Inferior parietal cortex (tissue), 1 donor: Measurements from ENCODE around the gene TMPRSS2.

Source experiments
- DNase-seq: peaks from one replicate; pipeline ENCODE4 v3.0.0-alpha.2; 2016; ENCODE audit errors: extremely low spot score

TMPRSS2 gene

DNA sequence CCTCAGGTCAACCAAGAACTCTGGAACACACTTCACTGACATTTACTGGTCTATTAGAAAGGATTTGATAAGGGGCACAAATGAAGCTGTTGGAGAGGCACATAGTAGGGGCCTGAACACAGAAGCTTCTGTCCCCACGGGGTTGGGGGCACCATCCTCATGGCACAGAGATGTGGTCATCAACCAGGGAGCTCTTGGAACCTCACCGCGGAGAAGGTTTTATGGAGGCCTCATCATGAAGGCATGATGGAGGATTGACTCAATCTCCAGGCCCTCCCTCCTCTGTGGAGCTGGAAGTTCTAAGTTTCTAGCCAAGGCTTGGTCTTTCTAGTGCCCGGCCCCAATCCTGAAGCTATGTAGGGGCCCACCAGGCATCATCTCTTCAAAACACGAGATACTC lies 58.3 kb downstream of the TMPRSS2 start:
- DNase-seq, result no peak

DNA sequence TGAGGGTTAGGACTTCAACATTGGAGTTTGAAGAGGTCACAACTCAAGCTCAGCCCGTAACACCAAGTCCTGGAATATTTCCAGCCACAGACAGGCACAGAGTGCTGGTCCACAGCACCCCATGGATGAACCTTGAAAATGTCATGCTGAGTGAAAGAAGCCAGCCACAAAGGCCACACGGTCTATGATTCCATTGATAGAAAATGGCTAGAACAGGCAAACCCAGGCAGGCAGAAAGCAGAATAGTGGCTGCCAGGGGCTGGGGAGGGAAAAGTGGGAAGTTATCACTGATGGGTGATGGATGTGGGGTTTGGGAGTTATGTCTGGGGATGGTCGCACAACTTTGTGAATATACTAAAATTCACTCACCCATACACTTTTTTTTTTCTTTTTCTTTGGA lies 60.6 kb downstream of the TMPRSS2 start:
- DNase-seq, result no peak

DNA sequence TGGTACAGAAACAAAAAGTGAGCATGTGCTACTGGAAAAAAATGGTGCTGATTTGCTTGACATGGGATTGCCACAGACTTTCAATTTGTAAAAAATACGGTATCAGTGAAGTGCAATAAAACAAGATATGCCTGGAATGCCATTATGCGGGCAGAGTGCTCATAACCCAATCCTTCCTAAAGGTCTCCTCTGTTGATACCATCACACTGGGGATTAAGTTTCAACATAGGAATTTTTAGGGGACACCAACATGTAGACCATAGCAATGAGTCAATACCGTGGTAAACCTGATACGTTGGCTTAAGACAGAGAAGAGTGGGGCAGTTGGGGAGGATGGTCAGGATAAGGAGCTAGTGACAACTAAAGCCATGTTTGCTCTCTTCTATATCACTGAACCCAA lies 61.4 kb downstream of the TMPRSS2 start:
- no peak for DNase-seq

DNA sequence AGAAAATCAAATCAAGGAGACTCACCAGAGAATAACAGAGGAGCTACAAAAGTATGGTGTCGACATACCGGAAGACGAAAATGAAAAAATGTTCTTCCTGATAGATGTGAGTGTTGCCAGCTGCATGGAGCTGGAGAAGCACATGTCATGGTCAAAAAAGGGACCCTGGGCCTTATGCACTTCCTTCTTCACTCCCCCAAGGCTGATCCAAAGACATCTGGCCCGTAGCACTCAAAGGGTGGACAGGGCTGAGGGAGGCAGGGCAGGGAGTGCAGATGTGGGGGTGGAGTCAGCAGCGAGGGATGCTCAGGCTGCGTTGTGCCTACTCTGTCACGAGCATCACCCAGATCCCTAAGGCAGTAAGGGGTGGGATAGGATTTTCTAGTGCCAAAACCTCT lies 62.5 kb downstream of the TMPRSS2 start:
- DNase-seq, result no peak

DNA sequence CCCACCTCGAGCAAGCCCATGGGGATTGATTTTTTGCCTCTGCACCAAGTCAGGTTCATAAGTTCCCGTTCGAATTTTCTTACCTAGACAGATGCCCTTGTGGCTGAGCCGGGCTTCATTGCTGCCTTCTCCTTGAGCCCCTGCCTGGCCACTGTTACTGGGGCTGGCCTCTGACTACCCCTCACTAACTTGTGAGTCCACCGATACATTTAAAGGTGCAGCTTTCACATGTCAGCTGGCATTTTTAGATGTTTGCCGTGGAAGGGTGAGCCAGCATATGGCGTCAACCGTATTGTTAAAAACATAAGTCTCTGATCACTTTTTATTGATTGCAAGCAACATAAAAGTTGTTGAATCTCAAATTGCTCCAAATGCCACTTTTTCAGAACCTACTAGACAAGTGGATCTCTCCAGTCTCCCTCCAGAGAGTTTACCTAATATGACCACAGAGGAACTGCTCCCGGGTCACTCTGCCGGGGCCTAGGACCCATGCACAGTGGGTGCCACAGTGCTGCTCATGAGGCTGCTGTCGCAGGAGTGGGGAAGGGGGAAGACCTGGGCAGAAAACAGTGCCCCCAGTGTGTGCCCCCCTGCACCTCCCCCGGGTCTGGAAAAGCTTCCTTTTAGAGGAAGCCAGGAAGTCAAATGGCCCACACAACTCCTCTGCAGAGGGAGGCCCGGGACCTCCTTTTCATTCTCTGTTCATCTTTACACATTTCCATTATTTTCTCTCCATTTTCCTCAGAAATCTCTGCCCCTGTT lies 63.1 kb downstream of the TMPRSS2 start:
- DNase-seq, result no peak

DNA sequence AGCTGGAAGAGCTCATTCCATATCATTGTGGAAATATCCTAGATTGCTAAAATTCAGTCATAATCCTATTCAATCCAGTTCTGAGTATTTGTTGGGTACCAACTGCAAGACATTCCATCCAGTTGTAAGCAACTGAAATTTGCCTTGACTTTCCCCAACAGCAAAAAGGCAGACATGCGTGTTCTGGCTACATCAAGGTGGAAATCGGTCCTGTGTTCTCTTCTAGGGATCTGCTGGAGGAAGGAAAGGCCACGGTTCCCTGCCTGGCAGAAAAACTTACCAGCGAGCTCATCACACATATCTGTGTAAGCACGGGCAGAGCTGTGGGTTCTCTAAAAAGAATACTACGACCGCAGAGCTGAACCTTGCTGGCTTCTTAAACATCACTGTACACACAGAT lies 64.4 kb downstream of the TMPRSS2 start:
- no peak for DNase-seq

DNA sequence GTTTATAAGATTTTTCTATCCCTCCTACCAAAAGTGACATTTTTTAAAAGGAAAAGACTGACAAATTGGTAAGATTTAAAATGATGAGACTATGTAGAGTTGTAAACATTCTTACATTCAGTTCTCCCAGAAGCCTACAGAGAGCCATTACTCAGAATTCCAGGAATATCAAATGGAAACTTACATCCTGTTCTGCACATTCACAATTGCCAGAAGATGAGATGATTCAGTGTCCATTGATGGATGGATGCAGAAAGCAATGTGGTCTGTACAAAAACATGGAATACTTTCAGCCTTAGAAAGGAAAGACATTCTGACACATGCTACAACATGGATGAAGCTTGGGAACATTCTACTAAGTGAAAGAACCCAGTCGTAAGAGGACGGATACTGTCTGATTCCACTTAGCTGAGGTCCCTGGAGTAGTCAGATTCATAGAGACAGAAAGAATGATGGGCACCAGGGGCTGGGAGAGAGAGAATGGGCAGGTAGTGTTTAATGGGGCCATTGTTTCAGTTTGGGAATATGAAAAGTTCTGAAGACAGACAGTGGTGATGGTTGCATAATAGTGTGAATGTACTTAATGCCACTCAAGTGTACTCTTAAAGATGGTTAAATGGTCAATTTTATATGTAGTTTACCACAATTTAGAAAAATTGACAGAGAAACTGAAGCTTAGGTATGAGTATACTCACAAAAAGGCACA lies 65.3 kb downstream of the TMPRSS2 start:
- DNase-seq, result no peak

DNA sequence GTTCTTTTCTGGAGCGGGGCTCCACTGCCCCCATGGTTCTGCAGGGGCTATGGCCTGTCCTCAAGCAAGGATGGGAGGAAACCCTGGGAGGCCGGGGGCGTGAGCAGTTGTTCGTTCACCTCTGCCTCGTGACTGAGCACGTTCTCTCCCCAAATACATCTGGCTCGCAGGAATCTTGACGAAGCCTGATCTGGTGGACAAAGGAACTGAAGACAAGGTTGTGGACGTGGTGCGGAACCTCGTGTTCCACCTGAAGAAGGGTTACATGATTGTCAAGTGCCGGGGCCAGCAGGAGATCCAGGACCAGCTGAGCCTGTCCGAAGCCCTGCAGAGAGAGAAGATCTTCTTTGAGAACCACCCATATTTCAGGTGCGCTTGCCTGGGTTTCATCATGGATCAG lies 66.4 kb downstream of the TMPRSS2 start:
- DNase-seq, result no peak

DNA sequence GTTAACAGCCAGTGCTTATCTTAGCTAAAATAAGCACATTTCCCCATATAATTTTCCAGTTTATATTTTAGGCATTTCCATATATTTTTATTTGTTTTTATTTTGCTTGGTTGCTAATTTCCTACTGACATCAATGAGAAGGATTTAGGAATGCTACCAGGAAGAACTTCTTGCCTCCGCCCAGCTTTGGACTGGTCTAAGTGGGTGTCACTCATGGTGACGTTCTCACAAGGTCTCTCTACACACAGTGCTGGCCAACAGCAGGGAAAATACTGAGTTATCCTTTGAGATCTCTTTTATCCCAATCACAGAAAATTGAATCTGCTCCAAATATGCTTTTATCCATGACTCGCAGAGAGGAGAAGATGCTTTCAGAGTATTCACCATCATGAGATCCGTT lies 68.7 kb downstream of the TMPRSS2 start:
- no peak for DNase-seq

DNA sequence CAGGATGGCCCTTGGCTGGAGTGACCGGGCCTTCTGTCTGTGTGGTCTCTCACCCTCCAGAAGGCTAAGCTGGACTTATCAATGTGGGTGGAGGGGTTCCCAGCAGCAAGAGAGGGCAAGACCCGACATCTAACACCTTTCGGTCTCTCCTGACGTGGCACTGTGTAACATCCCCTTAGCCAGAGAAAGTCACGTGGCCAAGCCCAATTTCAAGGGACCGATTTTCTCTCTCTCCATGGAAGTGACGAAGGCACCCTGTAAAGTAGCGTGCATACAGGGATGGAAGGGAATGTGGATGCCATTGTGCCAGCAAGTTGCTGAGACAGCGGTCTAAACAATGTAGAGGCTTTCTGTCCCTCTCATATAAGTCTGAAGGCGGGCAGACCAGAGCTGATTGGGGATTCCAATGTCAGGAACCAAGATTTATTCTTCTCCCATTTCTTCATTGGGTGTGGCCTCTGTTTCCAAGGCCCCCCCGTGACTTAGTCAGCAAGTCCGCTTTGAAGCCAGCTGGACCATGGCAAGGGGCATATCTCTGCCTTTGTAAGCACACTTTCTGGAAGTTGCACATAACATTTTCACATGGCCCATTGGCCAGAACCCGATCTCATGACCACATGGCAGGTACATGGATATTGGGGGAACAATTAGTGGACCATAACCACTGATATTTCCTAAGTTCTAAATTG lies 69.4 kb downstream of the TMPRSS2 start:
- no peak for DNase-seq

DNA sequence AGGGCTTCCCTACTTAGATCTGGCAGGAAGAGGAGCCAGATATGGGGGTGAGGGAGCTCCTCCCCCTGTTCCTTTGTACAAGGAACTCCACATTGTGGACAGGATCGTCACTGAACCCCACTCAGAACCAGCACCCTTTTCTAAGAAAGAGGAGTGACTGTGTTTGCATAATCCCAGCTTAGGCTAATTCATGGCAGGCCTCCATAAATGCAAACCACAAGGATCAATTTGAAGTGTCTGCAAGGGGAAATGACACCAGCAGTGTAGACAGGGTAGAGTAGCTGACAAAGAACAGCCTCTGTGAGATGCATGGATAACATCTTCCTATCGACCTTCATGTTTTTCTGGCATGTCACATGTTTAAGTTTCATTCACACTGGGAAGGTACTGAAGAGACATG lies 70.2 kb downstream of the TMPRSS2 start:
- DNase-seq, result no peak

DNA sequence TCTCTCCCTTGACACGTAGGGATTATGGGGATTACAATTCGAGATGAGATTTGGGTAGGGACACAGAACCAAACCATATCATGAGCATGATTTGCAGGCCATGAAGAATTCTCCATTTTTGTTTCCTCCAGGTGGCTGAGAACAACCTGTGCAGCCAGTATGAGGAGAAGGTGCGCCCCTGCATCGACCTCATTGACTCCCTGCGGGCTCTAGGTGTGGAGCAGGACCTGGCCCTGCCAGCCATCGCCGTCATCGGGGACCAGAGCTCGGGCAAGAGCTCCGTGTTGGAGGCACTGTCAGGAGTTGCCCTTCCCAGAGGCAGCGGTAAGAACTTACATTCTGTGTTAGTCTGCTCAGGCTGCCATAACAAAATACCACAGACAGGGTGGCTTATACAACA lies 72.3 kb downstream of the TMPRSS2 start:
- no peak for DNase-seq

DNA sequence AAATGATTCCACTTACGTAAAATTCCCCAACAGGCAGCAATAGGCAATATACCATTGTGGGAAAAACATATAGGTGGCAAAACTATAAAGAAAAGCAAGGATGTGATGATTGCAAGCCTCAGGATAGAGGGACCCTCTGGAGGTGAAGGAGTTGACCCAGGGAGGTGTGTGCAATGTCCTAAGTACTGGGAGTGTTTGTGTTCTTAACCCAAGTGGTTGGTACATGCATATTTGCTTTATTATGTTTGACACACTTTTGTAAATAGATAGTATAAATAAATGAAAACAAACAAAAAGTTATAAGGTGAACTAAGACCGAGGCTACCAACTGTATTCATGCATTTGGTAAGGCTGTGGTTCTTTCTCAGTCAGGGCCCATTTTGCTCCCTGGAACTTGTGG lies 74.4 kb downstream of the TMPRSS2 start:
- DNase-seq, result no peak

DNA sequence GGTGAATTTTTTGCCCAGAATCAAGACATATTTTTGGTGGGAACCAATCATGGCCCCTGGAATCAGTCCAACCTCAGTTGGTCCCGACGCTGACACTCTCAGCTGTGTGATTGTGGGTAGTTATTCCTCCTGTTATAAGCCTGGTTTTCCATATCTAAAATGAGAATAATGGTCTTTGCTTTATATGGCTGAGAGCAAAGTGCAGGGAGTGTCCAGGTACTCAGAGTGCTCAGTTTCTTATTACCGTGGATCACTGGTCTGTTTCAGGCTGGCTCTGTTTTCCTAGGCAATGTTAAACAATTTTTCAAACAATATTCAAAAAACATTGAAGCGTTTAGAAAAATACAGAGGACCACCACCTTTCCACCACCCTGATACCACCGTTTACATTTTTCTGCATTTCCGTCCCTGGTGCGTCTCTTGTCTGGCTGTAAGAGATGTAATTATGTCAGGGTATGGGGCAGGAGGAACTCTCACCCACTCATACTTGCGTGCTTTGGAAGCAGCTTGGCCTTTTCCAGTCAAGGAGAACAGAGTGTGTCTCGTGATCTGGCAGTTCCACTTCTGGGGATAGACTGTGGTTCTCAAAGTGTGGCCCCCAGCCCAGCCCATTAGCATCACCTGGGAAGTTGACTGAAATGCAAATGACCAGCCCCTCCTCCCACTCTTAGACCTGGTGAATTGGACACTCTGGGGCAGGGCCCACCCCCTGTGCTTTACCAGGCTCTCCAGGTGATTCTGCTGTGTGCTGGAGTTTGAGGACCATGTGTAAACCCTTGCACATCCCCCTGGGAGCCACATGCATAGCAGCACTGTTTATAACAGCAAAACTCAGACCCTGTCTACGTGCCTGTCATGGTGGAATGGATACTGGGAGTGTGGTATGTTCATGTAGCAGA lies 75.1 kb downstream of the TMPRSS2 start:
- DNase-seq, result no peak

DNA sequence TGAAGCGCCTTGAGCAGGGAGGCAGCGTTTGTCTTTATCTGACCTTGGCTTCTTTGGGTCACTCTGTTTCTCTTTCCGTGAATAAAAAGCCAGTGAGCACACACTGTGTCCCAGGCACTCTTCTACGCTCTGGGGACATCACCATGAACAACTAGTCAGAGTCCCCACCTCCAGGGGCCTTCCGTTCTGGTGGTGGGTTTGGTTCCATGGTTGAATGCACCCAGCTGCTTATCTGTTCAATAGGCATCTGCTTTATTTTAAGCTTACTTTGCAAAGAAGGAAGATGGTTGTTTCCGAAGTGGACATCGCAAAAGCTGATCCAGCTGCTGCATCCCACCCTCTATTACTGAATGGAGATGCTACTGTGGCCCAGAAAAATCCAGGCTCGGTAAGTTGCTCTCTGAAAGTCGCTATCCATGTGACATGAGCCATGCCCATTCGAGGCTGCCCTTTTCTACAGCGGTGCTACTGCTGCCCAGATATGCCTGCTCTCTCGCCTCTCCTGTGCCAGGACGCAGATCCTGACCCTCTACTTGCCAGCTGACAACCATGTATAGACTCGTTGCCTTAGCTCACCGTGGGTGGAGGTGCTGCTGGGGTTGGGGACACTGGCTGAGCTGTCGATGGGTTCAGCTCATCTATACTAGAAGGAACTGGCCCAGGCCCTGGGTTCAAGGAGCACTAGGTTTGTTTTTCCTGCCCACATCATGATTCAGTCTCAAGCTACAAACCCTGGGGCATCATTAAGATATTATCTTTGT lies 76.0 kb downstream of the TMPRSS2 start:
- no peak for DNase-seq

DNA sequence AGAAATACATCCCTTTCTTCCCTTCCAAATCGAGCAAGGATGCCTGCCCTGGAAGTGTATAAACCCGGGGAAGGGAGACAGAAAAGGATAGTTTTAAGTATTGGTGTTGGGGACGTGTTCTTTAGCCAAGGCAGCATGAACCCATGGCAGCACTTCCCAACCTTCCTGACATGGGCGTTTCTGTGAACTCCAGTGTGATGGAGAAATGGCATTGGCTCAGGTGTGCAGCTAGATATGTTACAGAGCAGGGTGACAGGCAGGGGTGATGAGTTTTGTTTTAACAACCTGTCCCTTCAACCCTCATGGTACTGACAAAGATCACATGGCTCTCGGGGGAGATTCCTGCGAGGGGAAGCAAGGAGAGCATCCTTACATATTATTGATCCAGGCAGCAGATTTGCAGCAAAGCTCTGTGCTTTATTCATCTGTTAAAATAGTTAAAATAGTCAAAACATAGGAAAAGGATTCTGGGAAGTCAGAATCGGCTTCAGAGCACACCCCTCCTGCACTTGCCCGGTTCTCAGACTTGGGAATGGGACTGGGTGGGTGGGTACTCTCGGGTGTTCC lies 78.0 kb downstream of the TMPRSS2 start:
- DNase-seq, result no peak

DNA sequence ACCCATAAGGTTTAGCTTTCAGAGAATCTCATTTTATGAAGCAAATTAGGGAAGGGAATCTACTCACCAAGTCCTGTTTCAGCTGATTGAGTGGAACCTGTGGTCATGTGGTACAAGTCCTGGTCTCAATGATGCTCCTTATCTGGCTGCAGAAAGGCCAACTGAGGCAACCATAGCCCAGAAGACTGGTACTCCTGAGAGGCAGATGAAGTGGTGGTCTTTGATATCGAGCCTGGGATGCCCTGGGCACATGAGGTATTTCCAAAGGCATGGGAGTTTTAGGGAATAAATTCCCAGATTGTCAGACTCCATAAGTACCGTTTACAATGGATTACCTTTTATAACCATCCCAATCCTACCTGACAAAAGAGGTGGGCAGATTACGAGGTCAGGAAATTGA lies 78.7 kb downstream of the TMPRSS2 start:
- DNase-seq, result no peak

DNA sequence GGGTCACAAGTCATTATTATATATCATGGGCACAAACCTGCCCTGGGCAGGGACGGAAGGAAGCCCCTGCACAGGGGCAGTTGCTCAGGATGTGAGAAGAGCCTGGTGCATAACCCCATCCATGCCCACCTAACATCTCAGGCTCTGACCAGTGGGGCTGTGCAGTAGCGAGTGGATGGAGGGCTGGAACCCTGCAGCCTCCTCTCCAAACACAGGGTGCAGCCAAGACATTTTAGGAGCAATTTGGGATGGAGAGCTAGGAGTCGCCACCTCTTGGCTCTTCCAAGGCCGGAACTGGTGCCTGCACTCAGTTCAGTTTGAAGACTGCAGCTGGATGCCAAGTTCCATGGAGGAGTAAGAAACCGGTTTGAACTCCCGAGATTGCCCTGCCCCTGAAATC lies 79.1 kb downstream of the TMPRSS2 start:
- DNase-seq, result no peak

DNA sequence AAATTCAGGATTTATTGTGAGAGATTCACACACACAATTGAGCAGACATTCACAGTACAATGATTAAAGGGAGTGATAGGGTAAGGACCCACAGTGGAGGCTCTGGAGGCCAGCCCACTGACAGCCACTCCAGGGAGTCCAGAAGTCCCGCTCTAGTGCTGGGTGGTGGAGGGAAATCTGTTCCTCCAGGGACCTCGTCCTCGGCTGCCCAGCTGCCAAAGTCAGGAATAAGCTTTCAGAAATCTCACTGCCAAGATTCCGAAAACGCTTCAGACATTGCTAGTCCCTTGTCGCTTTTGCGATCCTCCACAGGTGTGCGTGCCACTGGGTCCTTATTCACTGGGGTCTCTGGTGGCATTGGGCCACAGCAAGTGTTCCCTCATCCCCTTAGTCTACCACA lies 79.6 kb downstream of the TMPRSS2 start:
- DNase-seq, result no peak

DNA sequence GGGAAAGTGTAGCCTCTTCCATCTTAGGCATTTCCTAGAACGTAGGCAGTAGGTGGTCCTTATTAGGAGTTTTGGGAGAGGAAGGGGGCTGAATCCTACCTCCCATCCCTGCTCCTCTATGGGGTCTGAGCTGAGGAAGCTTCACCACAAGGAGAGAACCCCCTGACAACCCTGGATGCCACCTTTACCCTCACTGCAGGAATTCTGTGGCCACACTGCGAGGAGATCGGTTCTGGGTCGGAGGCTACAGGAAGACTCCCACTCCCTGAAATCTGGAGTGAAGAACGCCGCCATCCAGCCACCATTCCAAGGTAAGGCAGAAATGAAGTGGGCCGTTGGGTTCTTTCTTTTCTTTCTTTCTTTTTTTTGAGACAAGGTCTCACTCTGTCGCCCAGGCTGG lies 80.4 kb downstream of the TMPRSS2 start:
- no peak for DNase-seq
